Activated T-cell treated with anti-CD3 and anti-CD28 coated beads, Interleukin-2, amount 50 U/mL, for 24 hours (primary cell): ENCODE data around the gene PAPPA2.
"Not testable (repeated sequence)": the region's sequence is repeated elsewhere in the genome, so short reads cannot be mapped to it uniquely, and the experiment has no call there.

Experiments used
- DNase-seq: peaks from one replicate; pipeline ENCODE4 v3.0.0-alpha.2; 2020
- H3K27ac Mint-ChIP-seq: 2 replicates; pipeline ENCODE4 v1.8.0; 2020; ENCODE audit warnings: mild to moderate bottlenecking, mixed read lengths
- H3K27me3 Mint-ChIP-seq: 2 replicates; pipeline ENCODE4 v1.8.0; 2020; ENCODE audit warnings: mixed read lengths
- H3K36me3 Mint-ChIP-seq: 2 replicates; pipeline ENCODE4 v1.8.0; 2020; ENCODE audit warnings: low read depth, mixed read lengths
- H3K4me1 Mint-ChIP-seq: 2 replicates; pipeline ENCODE4 v1.8.0; 2020; ENCODE audit warnings: low read depth, mixed read lengths
- H3K4me3 Mint-ChIP-seq: 2 replicates; pipeline ENCODE4 v1.8.0; 2020; ENCODE audit warnings: mild to moderate bottlenecking, moderate library complexity, mixed read lengths
- H3K9me3 Mint-ChIP-seq: 2 replicates; pipeline ENCODE4 v1.8.0; 2020; ENCODE audit warnings: mixed read lengths

PAPPA2 gene

GRCh38 chr1:176628775-176629174, 165.8 kb downstream of the PAPPA2 start:
- Mint-ChIP-seq H3K27me3 (no peaks in the 10 kb centered on the region), H3K9me3 (peaks cover 4% of the 10 kb centered on the region), H3K36me3 (no peaks in the 10 kb centered on the region), H3K4me1 (no peaks in the 10 kb centered on the region), H3K27ac (no peak overlapping the region), H3K4me3 (no peak overlapping the region)
- DNase-seq: no peak

- not testable (repeated sequence) for H3K9me3 Mint-ChIP-seq, H3K27ac Mint-ChIP-seq, H3K4me3 Mint-ChIP-seq, H3K4me1 Mint-ChIP-seq, DNase-seq, H3K27me3 Mint-ChIP-seq, H3K36me3 Mint-ChIP-seq
These were observed 171.8 kb downstream of the PAPPA2 start for GRCh38 chr1:176634733-176635132.

- Mint-ChIP-seq H3K36me3 (no peaks in the 10 kb centered on the region), H3K27ac (no peak overlapping the region), H3K4me1 (no peaks in the 10 kb centered on the region), H3K27me3 (no peaks in the 10 kb centered on the region), H3K9me3 (no peaks in the 10 kb centered on the region), H3K4me3 (no peak overlapping the region)
- no peak for DNase-seq
These were observed 175.9 kb downstream of the PAPPA2 start for GRCh38 chr1:176638713-176639526.

- no peak overlapping the region for H3K4me3 Mint-ChIP-seq
- H3K9me3 Mint-ChIP-seq: peaks cover 8% of the 10 kb centered on the region
- no peak overlapping the region for H3K27ac Mint-ChIP-seq
- H3K36me3 Mint-ChIP-seq: no peaks in the 10 kb centered on the region
- H3K27me3 Mint-ChIP-seq: no peaks in the 10 kb centered on the region
- no peak for DNase-seq
- no peaks in the 10 kb centered on the region for H3K4me1 Mint-ChIP-seq
These were observed 180.6 kb downstream of the PAPPA2 start for GRCh38 chr1:176643536-176643935.

GRCh38 chr1:176648556-176648955, 185.6 kb downstream of the PAPPA2 start:
- Mint-ChIP-seq H3K4me3 (no peak overlapping the region), H3K27me3 (no peaks in the 10 kb centered on the region), H3K9me3 (peaks cover 34% of the 10 kb centered on the region), H3K36me3 (no peaks in the 10 kb centered on the region), H3K4me1 (no peaks in the 10 kb centered on the region), H3K27ac (no peak overlapping the region)
- no peak for DNase-seq

- Mint-ChIP-seq H3K4me1 (no peaks in the 10 kb centered on the region), H3K9me3 (peaks cover 21% of the 10 kb centered on the region), H3K4me3 (no peak overlapping the region), H3K27me3 (no peaks in the 10 kb centered on the region), H3K27ac (no peak overlapping the region), H3K36me3 (no peaks in the 10 kb centered on the region)
- DNase-seq: no peak
These were observed 193.5 kb downstream of the PAPPA2 start for GRCh38 chr1:176656257-176656995.

- peaks cover 3% of the 10 kb centered on the region for H3K9me3 Mint-ChIP-seq
- H3K36me3 Mint-ChIP-seq: no peaks in the 10 kb centered on the region
- no peak overlapping the region for H3K27ac Mint-ChIP-seq
- DNase-seq: no peak
- H3K27me3 Mint-ChIP-seq: no peaks in the 10 kb centered on the region
- H3K4me1 Mint-ChIP-seq: no peaks in the 10 kb centered on the region
- H3K4me3 Mint-ChIP-seq: no peak overlapping the region
These were observed 206.8 kb downstream of the PAPPA2 start for GRCh38 chr1:176669782-176670181.

- H3K36me3 Mint-ChIP-seq: no peaks in the 10 kb centered on the region
- peaks cover 3% of the 10 kb centered on the region for H3K9me3 Mint-ChIP-seq
- DNase-seq: no peak
- H3K4me3 Mint-ChIP-seq: no peak overlapping the region
- no peaks in the 10 kb centered on the region for H3K4me1 Mint-ChIP-seq
- H3K27me3 Mint-ChIP-seq: no peaks in the 10 kb centered on the region
- H3K27ac Mint-ChIP-seq: no peak overlapping the region
These were observed 207.9 kb downstream of the PAPPA2 start for GRCh38 chr1:176670853-176671252.

- Mint-ChIP-seq H3K4me1 (no peaks in the 10 kb centered on the region), H3K36me3 (no peaks in the 10 kb centered on the region), H3K9me3 (no peaks in the 10 kb centered on the region), H3K27ac (no peak overlapping the region), H3K27me3 (no peaks in the 10 kb centered on the region), H3K4me3 (no peak overlapping the region)
- no peak for DNase-seq
These were observed 220.0 kb downstream of the PAPPA2 start for GRCh38 chr1:176682830-176683535.

- no peak overlapping the region for H3K4me3 Mint-ChIP-seq
- H3K27me3 Mint-ChIP-seq: no peaks in the 10 kb centered on the region
- no peak overlapping the region for H3K27ac Mint-ChIP-seq
- no peaks in the 10 kb centered on the region for H3K9me3 Mint-ChIP-seq
- no peaks in the 10 kb centered on the region for H3K4me1 Mint-ChIP-seq
- no peak for DNase-seq
- no peaks in the 10 kb centered on the region for H3K36me3 Mint-ChIP-seq
These were observed 228.6 kb downstream of the PAPPA2 start for GRCh38 chr1:176691251-176692228.

GRCh38 chr1:176692431-176692830, 229.5 kb downstream of the PAPPA2 start:
- H3K4me1 Mint-ChIP-seq: no peaks in the 10 kb centered on the region
- H3K9me3 Mint-ChIP-seq: no peaks in the 10 kb centered on the region
- no peaks in the 10 kb centered on the region for H3K36me3 Mint-ChIP-seq
- H3K27ac Mint-ChIP-seq: no peak overlapping the region
- no peak overlapping the region for H3K4me3 Mint-ChIP-seq
- H3K27me3 Mint-ChIP-seq: no peaks in the 10 kb centered on the region
- DNase-seq: no peak

GRCh38 chr1:176692988-176693696, 230.2 kb downstream of the PAPPA2 start:
- no peak for DNase-seq
- Mint-ChIP-seq H3K27ac (no peak overlapping the region), H3K4me3 (no peak overlapping the region), H3K9me3 (no peaks in the 10 kb centered on the region), H3K4me1 (no peaks in the 10 kb centered on the region), H3K27me3 (no peaks in the 10 kb centered on the region), H3K36me3 (no peaks in the 10 kb centered on the region)

- Mint-ChIP-seq H3K27me3 (no peaks in the 10 kb centered on the region), H3K36me3 (no peaks in the 10 kb centered on the region), H3K9me3 (no peaks in the 10 kb centered on the region), H3K27ac (no peak overlapping the region), H3K4me1 (no peaks in the 10 kb centered on the region), H3K4me3 (no peak overlapping the region)
- no peak for DNase-seq
These were observed 230.8 kb downstream of the PAPPA2 start for GRCh38 chr1:176693697-176694329.
